Cardiac muscle cell (in vitro differentiated cells and primary cell): ENCODE results near the gene ZIM2. TPM values are rescaled to one million over a fixed set of nuclear protein-coding genes. Genes with fewer than 3 reads are reported as not detected.

Experiments
- DNase-seq, 2 donors: peaks; one replicate each; pipeline versions ENCODE4 v3.0.0 to v3.0.0-alpha.2; 2010 to 2017; ENCODE audit warnings: low read depth in 1 of 2, low spot score in 1 of 2
- H3K27ac ChIP-seq: fragments of 200-600 bp; sonication (generic); 2 replicates; pipeline ENCODE4 v1.5.1; 2016
- H3K27me3 ChIP-seq: fragments of 200-600 bp; sonication (generic); 2 replicates; pipeline ENCODE4 v1.6.0; 2016; ENCODE audit warnings: control low read depth
- H3K36me3 ChIP-seq: fragments of 200-600 bp; sonication (generic); 2 replicates; pipeline ENCODE4 v1.5.1; 2016; ENCODE audit warnings: control low read depth
- H3K4me1 ChIP-seq: fragments of 200-600 bp; sonication (generic); 2 replicates; pipeline ENCODE4 v1.8.1; 2017; ENCODE audit warnings: low read depth, mild to moderate bottlenecking, mixed run types
- H3K4me3 ChIP-seq: fragments of 200-600 bp; sonication (generic); 2 replicates; pipeline ENCODE4 v1.5.1; 2016; ENCODE audit warnings: mild to moderate bottlenecking
- H3K9me3 ChIP-seq: fragments of 200-600 bp; sonication (generic); 2 replicates; pipeline ENCODE4 v1.5.1; 2017; ENCODE audit warnings: low read depth, mild to moderate bottlenecking, control low read depth
- polyA plus RNA-seq: library from polyadenylated mRNA; unstranded; fragments of >200 nt; fragmentation: Nextera tagmentation; extraction: Ambion mirVana; gene quantifications from 2 replicates; pipeline ENCODE4 v1.2.1, GENCODE V29; 2016
- total RNA-seq: library from RNA; depleted of rRNA; stranded (reverse); fragments of >200 nt; gene quantifications from 2 replicates; pipeline ENCODE4 v1.2.3, GENCODE V29; 2016
- TF ChIP-seq, protein P1 (sequence below): IDR thresholded peaks from 2 replicates; pipeline ENCODE4 v1.5.1; 2012; ENCODE audit warnings: low read depth, mild to moderate bottlenecking, low read length

The ZIM2 gene
- total and polyA plus RNA-seq, 2 experiments from 2014 or later, result not detected

DNA sequence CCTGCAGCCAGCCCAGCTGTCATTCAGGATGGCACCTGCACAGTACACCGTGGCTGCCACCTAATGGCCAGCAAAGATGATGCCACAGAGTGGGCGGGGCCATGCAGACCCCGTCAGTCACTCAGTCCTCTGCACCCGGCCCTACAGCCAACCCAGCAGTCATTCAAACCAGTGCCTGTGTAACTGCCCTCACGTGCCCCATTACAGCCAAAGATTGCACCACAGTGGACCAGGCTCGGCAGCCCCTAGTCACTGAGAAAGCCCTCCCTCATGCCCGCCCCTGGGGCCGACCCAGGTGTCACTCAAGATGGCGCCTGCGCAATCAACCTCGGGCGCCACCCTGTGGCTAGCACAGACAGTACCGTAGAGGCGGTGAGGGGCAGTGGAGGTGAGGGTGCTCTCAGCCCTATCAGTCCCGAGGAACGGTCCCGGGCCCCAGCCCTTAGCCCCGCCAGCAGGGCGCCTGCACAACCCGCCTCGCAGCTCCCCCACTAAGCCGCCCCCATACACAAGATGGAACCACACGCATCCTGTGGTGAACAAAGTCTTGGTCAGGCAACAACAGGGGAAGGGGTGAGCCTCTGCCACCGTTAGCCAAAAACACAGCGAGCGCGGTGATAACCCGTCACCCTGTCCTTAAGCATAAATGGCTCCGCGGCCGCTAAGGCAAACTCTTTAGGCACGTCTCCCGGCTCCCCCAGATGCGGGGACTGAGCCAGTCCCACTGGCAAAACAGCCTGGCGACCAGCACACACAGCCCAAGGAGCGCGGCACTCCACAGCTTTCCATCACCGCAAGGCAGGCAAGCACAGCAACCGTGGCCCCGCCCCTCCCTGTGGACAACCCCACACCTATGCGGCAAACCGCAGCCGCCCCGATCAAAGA, 2.3 kb downstream of the ZIM2 start:
- Histone ChIP-seq H3K36me3 (no peaks in the 10 kb centered on the region), H3K4me3 (no peak overlapping the region), H3K9me3 (no peaks in the 10 kb centered on the region), H3K4me1 (no peaks in the 10 kb centered on the region), H3K27me3 (no peaks in the 10 kb centered on the region), H3K27ac (no peak overlapping the region)
- TF ChIP-seq, protein P1, sequence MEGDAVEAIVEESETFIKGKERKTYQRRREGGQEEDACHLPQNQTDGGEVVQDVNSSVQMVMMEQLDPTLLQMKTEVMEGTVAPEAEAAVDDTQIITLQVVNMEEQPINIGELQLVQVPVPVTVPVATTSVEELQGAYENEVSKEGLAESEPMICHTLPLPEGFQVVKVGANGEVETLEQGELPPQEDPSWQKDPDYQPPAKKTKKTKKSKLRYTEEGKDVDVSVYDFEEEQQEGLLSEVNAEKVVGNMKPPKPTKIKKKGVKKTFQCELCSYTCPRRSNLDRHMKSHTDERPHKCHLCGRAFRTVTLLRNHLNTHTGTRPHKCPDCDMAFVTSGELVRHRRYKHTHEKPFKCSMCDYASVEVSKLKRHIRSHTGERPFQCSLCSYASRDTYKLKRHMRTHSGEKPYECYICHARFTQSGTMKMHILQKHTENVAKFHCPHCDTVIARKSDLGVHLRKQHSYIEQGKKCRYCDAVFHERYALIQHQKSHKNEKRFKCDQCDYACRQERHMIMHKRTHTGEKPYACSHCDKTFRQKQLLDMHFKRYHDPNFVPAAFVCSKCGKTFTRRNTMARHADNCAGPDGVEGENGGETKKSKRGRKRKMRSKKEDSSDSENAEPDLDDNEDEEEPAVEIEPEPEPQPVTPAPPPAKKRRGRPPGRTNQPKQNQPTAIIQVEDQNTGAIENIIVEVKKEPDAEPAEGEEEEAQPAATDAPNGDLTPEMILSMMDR, result peak; percentile 38
- DNase-seq, result peak in 1 of 2 donors; percentile 83

- Histone ChIP-seq H3K9me3 (no peaks in the 10 kb centered on the region), H3K4me3 (no peak overlapping the region), H3K27ac (no peak overlapping the region), H3K27me3 (no peaks in the 10 kb centered on the region), H3K36me3 (no peaks in the 10 kb centered on the region), H3K4me1 (no peaks in the 10 kb centered on the region)
- peak in 1 of 2 donors; percentile 77 for DNase-seq
- TF ChIP-seq, protein P1, result peak; percentile 48
Observed at GRCh38 chr19:56837492-56838023, 3.0 kb downstream of the ZIM2 start.

DNA sequence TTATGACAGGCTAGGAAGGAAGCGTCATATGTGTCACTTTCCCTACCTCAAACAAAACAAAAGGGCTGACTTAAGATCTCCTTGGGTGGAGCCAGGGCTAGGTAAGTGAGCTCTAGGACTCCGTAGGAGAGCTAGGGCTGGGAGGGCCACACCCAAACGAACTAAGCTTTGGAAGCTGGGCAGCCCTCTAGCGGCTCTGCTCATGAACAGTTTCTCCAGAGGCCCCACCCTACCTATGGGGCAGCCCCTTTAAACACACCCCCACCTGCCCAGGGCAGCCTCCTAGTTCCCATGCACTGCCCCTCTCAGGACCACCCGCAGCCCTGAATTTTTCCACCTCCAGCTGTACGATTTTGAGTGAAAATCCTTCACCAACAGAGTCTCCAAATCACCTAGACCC, 3.5 kb downstream of the ZIM2 start:
- no peaks in the 10 kb centered on the region for H3K4me1 ChIP-seq
- TF ChIP-seq, protein P1, result no peak
- no peak for DNase-seq
- no peaks in the 10 kb centered on the region for H3K9me3 ChIP-seq
- H3K27ac ChIP-seq, result no peak overlapping the region
- H3K27me3 ChIP-seq, result no peaks in the 10 kb centered on the region
- no peaks in the 10 kb centered on the region for H3K36me3 ChIP-seq
- H3K4me3 ChIP-seq, result no peak overlapping the region

GRCh38 chr19:56836059-56836458, 4.5 kb downstream of the ZIM2 start:
- no peak for DNase-seq
- Histone ChIP-seq H3K9me3 (no peaks in the 10 kb centered on the region), H3K4me1 (no peaks in the 10 kb centered on the region), H3K36me3 (no peaks in the 10 kb centered on the region), H3K27me3 (no peaks in the 10 kb centered on the region), H3K4me3 (no peak overlapping the region), H3K27ac (no peak overlapping the region)
- TF ChIP-seq, protein P1, result no peak

DNA sequence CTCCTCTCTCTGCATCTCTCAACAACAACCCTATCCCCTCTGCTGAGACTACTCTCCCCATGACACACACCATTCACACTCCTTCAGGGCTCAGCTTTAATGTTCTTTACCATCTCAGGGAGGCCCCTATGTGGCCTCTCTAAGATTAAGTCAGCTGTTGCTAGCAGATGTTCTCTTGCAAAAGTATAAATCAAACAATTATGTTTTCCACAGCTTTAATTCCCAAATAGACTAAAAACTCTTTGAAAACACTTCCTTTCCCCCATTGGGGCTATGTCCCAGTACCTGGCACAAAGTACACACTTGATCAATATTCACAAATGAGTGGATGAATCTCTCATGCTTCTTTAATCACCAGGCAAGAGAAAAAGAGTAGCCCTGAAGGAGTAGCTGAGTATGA, 5.1 kb downstream of the ZIM2 start:
- Histone ChIP-seq H3K36me3 (no peaks in the 10 kb centered on the region), H3K27me3 (no peaks in the 10 kb centered on the region), H3K9me3 (no peaks in the 10 kb centered on the region), H3K27ac (no peak overlapping the region), H3K4me3 (no peak overlapping the region), H3K4me1 (no peaks in the 10 kb centered on the region)
- no peak for DNase-seq
- TF ChIP-seq, protein P1, result no peak
